Stimulated activated CD4-positive, alpha-beta T cell treated with anti-CD3 and anti-CD28 coated beads, Interleukin-2, amount 100 ng/mL, for 4 hours (primary cell): ENCODE results near the gene SLIT2.

Experiments used
- DNase-seq: peaks from one replicate; pipeline ENCODE4 v3.0.0-alpha.2; 2020; ENCODE audit warnings: low read depth

Gene SLIT2

GRCh38 chr4:20266215-20267082 is 14.7 kb downstream of the SLIT2 start:
- no peak for DNase-seq

- no peak for DNase-seq
Measured at GRCh38 chr4:20268028-20268427, 16.3 kb downstream of the SLIT2 start.

DNA sequence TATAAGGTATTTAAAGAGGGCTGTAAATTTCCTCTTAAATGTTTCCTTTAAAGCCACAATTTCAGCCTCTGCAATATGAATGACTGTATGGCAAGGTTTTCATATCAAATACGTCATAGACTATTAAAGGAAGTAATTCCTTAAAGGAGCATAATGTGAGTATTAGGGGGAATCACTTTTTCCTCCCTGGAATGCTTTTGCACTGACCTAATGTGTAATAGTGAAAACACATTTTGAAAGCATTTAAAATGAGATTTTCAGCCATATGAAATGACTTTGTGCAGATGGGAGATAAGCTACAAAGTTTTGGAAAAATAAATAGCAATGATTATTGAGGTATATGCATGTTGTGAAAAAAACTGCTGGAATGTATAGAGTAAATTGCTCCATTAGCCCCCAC is 17.6 kb downstream of the SLIT2 start:
- DNase-seq = no peak

DNA sequence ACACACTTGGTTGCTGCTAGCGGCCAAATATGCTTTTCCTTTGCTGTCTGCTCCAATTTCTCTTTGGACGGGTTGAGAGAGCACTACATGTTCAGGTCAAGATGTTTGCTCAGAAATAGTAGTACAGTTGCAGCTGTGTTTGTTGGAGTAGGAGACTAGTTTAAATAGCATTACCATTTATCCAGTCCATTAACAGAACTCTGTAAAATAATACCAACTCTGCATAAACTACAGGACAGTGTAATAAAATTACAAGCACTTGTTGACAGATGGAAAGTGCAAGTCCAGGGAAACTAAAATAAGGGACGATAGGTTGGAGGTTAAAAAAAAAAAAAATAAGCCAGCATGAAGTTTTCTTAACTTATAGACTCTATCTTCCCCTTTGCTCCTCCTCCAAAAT is 20.2 kb downstream of the SLIT2 start:
- no peak for DNase-seq

- DNase-seq = no peak
Measured at GRCh38 chr4:20272411-20272872, 20.7 kb downstream of the SLIT2 start.

DNA sequence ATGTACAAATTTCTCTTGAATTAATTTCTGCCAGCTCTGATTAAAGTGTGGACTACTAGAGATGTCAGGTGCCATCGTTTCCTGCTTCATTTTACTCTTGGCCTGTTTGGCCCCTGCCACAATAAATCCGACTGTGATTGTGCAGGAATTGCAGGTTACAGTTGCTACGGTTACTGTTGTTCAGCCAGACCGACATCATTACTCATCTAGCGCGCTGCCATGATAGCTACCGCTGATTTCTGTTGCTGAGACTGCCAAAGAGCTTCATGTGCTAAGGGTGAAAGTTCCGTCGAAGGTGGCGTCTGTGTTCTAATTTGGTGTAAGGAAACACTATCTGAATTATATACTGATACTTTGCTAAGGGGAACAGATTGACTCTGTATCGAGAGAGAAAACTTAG is 22.1 kb downstream of the SLIT2 start:
- no peak for DNase-seq

DNA sequence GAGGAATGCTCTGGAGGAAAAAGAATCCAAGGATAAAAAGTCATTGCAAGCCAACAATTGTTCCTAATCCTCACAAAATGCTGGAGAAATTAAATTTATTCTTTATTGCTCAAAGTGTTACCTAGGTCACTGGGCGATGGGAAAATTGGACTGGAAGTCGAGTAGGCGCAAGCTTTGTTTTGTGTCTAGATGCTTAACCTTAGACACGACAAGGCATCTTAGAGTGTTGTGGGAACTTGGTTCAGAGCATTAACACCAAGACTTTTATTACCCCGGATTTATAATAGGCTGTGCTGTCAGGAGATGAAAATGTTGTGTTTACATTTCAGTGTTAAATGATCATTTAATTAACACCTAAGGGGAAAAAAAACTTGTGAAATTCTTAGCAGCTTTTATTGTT is 25.1 kb downstream of the SLIT2 start:
- no peak for DNase-seq

GRCh38 chr4:20278195-20278594 is 26.5 kb downstream of the SLIT2 start:
- DNase-seq = no peak

GRCh38 chr4:20279381-20279780 is 27.7 kb downstream of the SLIT2 start:
- no peak for DNase-seq

- no peak for DNase-seq
Measured at GRCh38 chr4:20281453-20281852, 29.7 kb downstream of the SLIT2 start.

DNA sequence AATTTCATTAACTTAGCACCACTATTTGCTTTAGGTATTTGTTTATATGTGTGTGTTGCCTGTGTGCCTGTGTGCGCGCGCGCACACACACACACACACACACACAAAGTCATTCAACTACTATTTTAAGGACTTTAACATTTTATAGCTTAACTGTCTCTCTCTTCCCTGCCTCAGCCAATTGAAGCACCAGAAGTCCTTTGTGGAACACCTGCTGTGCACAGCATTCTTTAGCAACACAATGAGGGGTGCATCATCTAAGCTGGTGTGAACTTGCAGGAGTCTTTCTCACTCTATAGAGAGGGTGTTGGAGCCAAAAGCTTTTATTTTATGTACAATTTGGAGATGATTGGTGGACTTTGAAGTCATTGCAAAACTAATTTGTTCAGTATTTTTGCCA is 31.3 kb downstream of the SLIT2 start:
- no peak for DNase-seq

DNA sequence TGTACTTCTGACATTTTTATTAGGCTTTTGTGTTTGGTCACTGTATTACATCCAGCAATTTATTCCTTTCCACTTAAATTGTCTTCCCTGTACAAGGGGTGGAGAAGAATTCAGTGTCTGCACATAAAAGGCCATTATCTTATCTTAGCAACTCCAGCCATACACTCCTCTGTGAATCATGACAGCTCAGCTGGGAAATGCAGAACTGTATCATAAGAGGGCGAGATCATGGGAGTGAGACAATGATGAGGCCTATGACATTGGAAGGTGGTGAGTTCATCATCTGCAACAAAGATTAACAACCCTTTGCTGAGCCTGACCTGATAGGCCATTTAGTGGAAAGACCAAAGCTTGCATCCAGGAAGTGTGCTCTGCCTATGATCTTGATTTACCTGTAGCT is 33.3 kb downstream of the SLIT2 start:
- DNase-seq = no peak

- no peak for DNase-seq
Measured at GRCh38 chr4:20287246-20287645, 35.5 kb downstream of the SLIT2 start.

DNA sequence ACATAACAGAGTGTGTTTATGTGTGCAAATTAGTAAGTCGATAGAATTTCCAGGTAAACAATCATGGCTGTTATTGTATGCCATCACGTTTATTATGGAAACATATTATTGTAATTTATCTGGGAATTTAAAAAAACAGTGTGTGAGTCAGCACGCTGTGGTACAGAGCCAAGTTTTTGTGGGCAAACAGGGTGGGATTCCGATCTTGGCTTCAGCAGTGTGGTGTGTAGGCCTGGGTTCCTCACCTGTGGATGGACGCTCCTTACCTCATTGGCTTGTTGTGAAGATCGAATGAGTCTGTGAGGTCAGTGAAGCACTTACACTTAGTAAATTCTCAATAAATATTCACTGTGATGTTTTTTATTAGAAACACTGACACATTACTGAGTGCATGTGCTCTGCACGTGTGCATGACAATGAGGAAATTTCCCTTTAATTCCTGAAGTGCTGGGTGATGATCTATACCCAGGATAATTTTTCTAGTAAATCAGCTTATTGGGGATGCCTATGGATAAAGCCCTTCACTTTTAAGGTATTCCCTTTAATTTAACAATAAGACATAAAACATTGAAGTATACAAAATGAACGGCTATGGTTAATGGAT is 36.4 kb downstream of the SLIT2 start:
- DNase-seq = no peak

GRCh38 chr4:20288846-20289512 is 37.3 kb downstream of the SLIT2 start:
- no peak for DNase-seq

- DNase-seq = no peak
Measured at GRCh38 chr4:20289782-20290181, 38.1 kb downstream of the SLIT2 start.

DNA sequence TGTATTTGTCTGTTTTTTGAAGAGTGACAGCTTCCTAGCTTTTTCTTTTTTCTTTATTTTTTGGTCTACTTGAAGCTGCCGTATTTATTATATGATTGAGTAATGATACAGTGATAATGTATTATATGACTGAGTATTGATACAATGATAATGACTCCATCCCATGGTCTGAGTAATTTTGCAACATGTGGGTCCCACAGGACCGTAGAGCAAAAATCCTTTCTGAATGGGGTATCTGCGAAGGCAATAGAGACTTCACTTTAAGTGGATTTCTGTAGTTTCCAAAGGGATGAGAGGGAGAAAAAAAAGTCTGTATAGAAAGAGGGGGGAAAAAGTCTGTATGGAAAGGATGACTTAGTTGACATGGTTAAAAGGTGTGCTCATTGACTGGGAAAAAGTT is 41.0 kb downstream of the SLIT2 start:
- no peak for DNase-seq

DNA sequence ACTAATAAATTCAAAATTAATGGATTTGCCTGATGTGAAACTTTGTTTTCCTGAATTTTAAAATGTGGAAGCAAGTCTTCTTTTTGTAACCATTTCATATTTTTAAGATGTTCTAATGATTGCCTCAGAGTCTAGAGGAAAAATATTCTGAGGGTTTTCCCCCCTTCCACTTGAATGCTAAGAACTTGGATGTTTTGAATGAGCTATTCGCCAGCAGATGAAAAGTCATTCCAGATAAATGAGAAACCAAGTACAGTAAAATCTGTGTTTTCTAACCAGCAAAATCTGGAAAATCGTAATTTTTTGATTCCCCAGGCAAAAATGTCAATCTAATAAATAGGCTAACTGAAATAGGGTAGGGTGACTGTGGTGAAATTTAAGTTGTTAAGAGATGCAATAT is 45.6 kb downstream of the SLIT2 start:
- DNase-seq = no peak

DNA sequence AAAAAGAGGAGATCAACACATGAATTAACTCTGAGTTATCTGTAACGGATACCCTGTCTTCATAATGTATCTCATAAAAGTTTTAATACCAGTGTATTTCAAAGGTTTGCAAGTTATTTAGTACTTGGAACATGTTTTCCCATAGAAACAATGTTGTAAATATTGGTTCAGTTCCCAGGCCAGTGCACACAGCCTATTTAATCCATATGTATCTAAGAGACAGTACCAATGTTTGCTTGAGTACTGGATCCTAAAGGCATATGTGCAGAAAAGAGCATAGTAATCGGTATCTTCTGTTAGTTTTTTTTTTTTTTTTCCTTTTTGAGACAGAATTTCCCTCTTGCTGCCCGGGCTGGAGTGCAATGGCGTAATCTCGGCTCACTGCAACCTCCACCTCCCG is 46.1 kb downstream of the SLIT2 start:
- DNase-seq = no peak

GRCh38 chr4:20298455-20298854 is 46.8 kb downstream of the SLIT2 start:
- DNase-seq = no peak

DNA sequence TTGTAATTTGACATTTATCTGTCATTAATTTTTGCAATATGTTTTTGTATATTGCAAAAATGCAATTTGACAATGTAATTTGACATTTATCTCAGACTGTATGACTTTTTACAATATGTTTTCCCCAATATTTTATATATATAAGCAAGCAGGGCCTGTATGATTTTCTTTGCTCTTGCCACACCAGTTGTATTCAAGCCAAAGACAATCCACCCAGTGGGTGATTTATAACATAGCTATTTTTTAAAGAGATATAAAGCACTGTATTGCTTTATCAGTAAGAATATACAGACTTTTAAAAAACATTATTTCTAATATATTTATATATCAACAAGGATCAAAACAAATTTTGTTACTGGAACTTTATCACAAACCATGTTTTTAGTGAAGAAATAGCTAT is 47.3 kb downstream of the SLIT2 start:
- DNase-seq = no peak

- DNase-seq = no peak
Measured at GRCh38 chr4:20299515-20299914, 47.8 kb downstream of the SLIT2 start.

- DNase-seq = no peak
Measured at GRCh38 chr4:20301161-20301560, 49.5 kb downstream of the SLIT2 start.
